ENCODE measurements around the gene NAP1L1.

The NAP1L1 gene

DNA sequence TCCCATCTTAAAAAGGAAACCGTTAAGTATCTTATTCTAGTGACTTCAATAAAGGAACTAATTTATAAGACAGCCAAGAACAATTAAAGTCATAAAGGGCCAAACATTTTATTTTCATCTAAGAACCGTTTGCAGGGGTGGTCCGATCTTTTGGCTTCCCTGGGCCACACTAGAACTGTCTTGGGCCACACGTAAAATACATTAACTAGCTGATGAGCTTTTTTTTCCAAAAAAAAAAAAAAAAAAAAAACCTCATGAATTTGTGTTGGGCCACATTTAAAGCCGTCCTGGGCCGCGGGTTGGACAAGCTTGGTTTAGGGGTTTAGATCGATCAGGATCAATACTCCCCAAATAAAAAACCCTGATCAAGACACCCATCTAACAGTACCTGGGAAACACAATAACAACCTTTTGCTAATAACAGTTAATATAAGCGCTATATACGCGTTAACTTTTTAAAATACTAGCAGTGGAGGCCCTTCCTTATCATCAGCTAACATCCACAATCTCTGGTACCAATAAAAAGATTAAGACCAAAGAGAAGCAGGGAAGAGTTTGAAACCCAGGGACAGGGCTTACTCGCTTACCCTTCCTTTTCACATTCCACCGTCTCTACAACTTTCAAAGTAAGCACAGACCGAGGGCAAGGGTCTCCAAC lies 1.1 kb downstream of the NAP1L1 start:
- DNase-seq: no peak

DNA sequence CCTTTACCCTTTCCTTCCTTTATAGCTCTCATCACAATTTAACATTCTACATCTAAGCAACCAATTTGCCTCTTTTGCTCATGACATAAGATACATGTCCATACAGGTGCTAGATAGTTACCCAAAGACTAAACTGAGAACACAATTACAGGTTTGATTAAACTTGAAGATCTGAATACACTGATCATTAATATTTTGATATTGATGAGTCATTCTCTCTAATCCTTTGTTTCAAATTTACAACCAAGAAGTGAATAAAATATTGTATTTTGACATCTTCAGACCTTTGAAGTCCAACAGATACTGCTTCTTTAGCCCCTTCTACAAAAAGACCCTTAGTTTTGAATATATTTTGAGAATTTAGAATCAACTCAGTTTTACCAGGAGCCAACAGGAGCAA lies 2.6 kb downstream of the NAP1L1 start:
- DNase-seq: no peak

GRCh38 chr12:76080729-76081415 lies 3.6 kb downstream of the NAP1L1 start:
- no peak for DNase-seq

DNA sequence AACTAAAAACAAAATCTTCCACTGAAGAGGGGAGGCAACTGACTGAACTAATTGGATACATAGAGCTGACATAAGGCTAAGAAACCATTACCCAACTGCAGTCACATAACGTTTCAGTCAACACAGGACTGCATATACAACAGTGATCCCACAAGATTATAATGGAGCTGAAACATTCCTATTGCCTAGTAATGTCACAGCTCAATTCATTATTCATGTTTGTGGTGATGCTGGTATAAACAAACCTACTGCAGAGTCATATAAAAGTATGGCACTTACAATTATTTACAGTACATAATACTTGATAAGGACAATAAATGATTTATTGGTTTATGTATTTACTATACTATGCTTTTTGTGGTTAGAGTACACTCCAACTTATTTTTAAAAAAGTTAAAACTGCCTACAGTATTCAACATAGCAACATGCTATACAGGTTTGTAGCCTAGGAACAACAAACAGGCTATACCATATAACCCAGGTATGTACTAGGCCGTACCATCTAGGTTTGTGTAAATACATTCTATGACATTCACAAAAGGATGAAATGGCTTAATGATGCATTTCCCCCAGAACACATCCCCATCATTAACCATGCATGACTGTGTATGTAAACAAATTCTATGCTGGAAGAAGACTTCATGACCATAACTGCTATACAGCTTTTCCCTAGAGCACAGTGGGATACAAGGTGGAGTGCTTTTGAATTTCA lies 4.3 kb downstream of the NAP1L1 start:
- DNase-seq: no peak

DNA sequence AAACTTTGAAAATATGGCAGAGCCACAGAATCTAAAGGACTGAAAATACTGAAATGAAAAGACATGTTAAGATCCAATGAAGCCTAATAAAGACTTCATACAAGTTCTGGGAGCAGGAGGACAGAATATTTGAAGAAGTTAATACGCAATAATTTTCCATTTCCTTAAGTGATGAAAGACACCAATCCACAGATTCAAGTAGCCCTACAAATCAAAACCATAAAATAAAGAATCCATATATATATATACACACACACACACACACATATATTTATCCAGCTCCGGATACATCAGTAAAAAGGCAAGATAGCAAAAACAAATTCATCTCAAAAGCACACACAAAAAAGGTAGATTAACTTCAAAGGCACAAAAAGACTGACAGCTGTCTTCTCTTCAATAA lies 5.7 kb downstream of the NAP1L1 start:
- no peak for DNase-seq

- DNase-seq: no peak
Measured at GRCh38 chr12:76075448-76075847, 9.0 kb downstream of the NAP1L1 start.

GRCh38 chr12:76074701-76075336 lies 9.7 kb downstream of the NAP1L1 start:
- DNase-seq: no peak

- DNase-seq: no peak
Measured at GRCh38 chr12:76073561-76073960, 10.9 kb downstream of the NAP1L1 start.

GRCh38 chr12:76072568-76072967 lies 11.9 kb downstream of the NAP1L1 start:
- no peak for DNase-seq

DNA sequence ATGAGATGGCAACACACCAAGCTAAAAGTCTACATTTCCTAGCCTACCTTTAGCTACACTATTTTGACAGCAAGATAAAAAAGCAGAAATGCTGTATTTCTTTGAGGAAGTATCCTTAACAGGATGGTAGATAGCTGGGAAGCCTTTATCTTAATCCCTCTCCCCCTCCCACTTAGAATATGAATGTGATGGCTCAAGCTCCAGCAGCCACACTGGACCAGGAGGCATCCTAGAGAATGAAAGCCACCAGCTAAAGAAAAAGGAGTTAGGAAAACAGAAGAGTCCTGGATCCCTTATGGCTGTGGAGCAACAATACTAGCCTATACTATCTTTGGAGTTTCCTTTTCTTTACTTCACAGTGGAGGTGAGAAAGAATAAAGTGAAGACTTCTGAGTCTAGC lies 15.1 kb downstream of the NAP1L1 start:
- DNase-seq: no peak

DNA sequence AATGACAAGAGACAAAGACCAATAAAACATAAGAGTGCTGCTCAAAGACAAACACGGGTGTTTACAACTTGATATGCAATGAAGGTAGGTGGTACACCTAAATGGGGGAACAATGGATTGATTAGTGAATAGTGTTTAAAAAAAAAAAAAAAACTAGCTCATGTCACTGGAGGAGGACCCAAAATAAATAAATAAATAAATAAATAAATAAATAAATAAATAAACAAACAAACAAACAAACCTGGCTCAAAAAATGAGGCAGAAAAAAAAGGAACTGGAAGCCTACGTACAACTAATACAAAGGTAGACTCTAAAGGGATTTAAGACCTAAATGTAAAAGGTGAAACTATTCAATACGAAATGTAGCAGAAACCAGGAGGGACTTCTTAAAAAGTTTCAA lies 18.6 kb downstream of the NAP1L1 start:
- no peak for DNase-seq

DNA sequence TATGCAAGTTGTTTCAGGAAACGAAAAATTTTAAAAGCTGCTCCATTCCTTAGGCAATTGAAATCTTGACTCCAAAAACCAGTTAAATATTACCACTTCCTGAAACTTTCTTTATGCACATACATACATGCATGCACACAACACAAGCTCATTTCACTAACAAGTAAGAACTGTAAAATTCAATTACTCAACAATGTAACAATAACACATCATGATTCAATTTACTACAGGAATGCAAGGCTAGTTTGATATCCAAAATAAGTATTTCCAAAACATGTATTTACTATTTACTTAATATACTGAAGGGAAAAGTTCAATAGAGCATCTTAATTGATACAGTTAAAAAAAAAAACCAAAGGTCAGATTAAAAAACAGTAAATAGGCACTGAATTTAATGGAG lies 19.6 kb downstream of the NAP1L1 start:
- DNase-seq: no peak

DNA sequence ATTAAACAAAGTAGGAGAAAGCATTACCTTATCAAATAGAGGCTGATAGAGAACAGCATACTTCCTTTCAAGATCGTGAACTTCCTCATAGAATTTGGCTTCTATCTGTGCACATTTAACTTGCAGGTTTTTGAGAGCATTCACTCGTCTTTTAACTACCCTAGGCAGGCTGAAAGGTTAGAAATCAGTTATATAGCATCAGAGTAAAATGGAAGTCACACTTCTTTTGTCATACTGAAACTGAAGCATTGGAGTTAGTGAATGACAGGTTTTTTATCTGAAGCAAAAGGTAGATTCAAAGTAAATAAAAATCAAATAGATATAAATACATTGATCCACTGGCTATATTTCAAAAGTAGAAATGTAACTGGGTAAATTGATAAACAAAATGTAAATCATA lies 24.4 kb downstream of the NAP1L1 start:
- DNase-seq: no peak

- no peak for DNase-seq
Measured at GRCh38 chr12:76057326-76057725, 27.2 kb downstream of the NAP1L1 start.

GRCh38 chr12:76055393-76055792 lies 29.1 kb downstream of the NAP1L1 start:
- no peak for DNase-seq

DNA sequence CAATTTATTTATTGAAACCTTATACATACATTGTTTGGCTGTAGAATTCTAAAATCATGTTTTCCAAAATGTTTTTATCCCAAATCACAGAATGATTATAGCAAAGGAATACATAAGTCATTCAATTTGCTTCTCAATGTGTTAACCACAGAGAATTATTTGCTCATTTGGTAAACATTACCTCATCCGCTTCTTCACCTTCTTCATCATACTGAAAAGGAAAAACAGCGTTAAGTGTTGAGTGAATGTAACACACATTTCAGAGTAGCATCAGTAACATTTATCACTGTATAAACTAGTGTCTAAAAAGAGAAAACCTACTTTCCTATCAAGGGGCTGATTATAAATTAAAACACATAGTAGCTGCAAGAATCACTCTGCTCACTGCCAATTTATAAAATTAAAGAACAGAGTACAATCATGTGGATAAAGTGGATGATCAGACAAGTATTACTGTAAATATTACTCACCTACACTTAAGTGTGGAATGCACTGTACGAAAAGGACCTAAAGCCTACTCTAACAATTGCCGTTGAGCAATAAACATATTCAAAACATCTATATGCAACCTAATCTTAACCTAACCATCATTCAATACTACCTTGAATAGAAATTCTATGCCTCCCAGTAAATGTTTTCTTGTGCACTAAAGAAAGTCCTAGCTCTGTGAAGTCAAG lies 34.8 kb downstream of the NAP1L1 start:
- DNase-seq: no peak

DNA sequence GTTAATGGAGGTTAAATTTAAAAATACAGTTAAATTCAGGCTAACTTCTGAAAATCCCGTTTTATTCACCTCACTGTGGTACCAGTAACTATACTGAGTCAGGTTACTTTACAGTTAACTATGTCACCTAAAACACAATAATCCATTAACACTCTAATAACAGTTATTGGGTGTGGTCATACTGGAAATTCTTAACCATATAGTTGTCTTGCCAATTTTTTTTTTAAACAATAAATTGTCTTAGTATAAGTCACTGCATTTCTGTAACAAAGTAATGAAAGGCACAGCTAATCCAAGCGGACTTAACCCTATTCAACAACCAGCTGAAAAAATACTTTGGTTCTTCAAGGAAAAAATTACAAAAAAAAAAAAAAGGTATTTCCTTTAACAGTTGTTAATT lies 36.7 kb downstream of the NAP1L1 start:
- DNase-seq: no peak

DNA sequence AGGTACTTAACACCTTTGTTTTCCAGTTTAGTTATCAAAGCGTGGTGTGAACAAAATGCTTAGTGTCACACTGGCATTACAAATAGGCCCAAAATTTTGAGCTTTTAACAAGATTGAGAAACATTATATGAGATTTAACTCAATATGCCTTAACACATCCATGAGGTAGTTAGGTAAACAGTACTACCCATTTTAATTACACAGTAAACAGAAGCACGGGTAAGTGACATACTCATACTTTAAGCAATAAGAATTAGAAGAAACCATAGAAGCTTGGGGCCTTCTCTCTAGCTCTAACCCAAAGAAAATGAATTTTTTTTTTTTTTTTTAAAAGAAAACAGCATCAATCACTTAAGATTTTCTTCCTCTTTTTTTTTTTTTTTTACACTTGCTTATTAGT lies 37.4 kb downstream of the NAP1L1 start:
- no peak for DNase-seq

DNA sequence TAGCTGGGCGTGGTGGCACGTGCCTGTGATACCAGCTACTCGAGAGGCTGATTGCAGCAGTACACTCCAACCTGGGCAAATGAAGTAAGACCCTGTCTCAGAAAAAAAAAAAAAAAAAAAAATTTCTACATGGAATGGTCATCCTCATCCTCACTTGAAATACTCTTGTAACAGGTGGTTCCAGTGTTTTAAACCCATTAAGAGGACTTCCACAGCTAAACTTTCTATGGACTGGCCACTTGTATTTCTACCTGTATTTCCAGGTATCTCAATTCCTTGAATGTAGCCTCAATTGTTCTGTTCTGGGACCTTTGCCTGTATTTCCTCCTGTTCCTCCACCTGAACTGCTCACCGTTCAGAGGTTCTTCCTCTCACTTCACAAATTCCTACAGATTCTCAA lies 41.1 kb downstream of the NAP1L1 start:
- DNase-seq: no peak

- DNase-seq: no peak
Measured at GRCh38 chr12:76042147-76042546, 42.3 kb downstream of the NAP1L1 start.

- DNase-seq: no peak
Measured at GRCh38 chr12:76041406-76041805, 43.1 kb downstream of the NAP1L1 start.

DNA sequence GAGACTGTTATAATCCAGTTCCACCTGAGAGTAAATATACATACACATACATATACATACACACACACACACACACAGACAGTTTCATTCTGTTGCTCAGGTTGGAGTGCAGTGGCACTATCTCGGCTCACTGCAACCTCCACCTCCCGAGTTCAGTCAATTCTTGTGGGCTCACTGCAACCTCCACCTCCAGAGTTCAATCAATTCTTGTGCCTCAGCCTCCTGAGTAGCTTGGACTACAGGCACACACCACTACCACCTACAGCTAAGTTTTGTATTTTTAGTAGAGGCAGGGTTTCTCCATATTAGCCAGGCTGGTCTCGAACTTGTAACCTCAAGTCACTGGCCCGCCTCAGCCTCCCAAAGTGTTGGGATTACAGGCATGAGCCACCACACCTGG lies 44.0 kb downstream of the NAP1L1 start:
- DNase-seq: no peak

DNA sequence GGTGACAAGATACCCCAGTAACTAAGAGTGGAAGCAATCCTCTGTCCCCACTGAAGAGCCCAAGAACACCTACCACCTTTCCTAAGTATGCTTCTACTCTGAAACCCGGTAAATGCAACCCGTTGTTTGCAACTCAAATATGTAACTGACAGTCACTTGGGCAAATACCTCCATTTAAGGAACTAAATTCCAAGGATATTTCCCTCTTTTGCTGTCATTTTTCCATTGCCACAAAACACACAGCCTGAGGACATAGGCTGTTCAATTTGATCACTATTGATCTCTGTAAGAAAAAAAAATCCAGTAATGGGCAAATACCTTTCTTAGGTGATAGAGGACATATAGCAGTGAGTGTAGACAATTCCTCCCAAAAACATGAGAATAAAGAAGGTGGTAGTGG lies 46.3 kb downstream of the NAP1L1 start:
- DNase-seq: no peak

All from cerebellar nuclear complex (tissue), 1 donor.